Endothelial cell of hepatic sinusoid (primary cell): ENCODE data around the gene SLC4A1.

Experiments used
- in situ Hi-C: cut with HindIII; loops from 2 replicates; pipeline ENCODE4 v1.10.0; 2017; ENCODE audit warnings: low sequenced_read_pairs

SLC4A1 gene

DNA sequence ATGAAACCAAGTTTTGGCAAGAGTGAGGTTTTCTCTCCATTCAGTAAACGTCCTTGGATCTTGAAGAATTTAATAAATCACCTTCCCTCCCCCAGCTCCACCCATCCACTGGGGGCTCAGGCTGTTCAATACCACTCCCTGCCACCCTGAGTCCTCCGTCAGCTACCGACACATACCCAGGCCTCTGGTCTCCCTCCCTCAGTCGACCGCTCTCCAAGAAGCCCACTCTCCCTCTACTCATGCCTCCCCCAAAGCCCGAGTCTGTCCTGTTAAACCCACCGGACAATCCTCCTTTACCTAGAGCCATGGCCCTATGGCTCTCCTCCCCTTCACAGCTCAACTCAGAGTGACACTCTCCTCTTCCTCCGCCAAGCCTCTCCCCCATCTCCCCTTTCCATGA is 19.7 kb upstream of the SLC4A1 start:
- in situ Hi-C loops, result no loop called here

DNA sequence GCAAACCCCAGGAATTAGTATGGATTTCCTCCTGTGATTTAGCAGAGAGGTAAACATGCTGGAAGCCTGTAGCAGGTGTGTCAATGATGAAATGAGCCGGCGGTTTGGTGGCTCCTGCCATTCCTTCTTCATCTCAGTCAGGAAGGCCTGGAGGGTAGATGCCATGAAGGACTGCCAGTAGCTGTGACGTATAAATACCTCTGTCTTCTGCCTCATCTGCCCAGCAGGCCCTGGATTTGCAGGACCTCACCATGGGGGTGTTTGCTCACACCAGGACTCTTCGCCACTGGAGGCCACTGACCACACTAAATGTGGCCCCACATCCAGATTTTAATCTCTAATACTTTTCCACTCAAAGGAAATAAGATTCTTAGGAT is 16.1 kb upstream of the SLC4A1 start:
- in situ Hi-C loops, result no loop called here

- in situ Hi-C loops, result no loop called here
These were observed 15.5 kb upstream of the SLC4A1 start for GRCh38 chr17:44283344-44284023.

- in situ Hi-C loops, result no loop called here
These were observed 14.3 kb upstream of the SLC4A1 start for GRCh38 chr17:44282264-44282663.

DNA sequence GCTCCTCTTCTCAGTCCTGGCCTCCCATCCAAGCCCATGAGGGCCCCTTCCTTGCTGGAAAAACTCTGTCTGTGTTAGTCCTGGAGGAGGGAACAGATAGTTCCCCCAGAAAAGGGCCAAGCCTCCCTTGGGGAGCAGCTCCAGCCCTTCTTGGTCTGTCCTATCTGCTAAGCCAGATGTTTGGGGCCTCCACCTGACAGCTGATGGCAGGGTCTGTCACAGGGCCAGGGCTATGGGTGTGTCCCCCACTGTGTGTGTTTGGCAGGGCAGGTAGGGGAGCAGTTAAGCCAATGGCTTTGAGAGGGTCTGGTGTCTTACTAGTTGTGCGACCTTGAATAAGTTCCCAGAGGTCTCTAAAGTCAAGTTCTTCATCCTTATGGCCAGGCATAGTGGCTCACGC is 13.6 kb upstream of the SLC4A1 start:
- in situ Hi-C loops, result no loop called here

GRCh38 chr17:44280392-44280937 is 12.5 kb upstream of the SLC4A1 start:
- in situ Hi-C loops, result no loop called here

- in situ Hi-C loops, result no loop called here
These were observed 11.9 kb upstream of the SLC4A1 start for GRCh38 chr17:44279666-44280391.

GRCh38 chr17:44279346-44279665 is 11.4 kb upstream of the SLC4A1 start:
- in situ Hi-C loops, result no loop called here

DNA sequence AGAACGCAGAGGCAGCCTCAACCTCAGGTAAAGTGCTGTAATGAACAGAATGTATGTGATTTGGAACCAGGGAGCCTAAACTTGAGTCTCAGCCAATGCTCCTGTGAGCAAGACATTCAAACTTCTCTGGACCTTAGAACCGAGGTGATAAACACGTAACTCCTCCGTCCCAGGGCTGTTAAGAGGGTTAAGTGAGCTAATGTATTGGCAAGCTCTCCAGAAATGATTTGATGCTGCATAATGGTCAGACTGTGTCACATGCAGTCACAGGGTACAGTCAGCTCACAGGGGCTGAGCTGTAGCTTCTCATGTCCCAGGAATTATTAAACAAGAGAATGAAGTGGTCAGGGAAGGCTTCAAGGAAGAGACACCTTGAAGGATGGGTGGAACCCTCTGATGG is 10.0 kb upstream of the SLC4A1 start:
- in situ Hi-C loops, result no loop called here

GRCh38 chr17:44273607-44274006 is 5.7 kb upstream of the SLC4A1 start:
- in situ Hi-C loops, result loop anchor here (5.0 kb wide), 2 partner anchors 49 to 51 kb away; partner anchors contain the start of gene SLC25A39

DNA sequence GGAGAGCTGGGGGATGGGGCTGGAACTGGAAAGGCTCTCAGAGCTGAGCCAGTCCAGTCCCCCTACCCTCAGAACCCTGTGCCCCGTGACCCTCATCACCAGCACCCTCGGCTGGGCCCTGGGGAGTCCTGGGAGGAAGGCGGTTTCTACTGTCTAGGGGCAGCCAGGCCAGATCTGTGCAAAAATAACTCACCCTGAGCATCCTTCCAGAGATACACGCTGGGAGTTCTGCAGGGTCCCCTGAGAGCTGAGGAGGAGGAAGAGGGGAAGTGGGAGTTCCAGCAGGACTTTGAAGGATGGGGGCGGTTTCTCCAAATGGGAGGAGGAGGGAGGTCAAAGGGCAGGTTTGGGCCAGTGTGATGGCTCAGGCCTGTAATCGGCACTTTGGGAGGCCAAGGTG is 5.0 kb upstream of the SLC4A1 start:
- in situ Hi-C loops, result loop anchor here (5.0 kb wide), 2 partner anchors 49 to 51 kb away; partner anchors contain the start of gene SLC25A39

GRCh38 chr17:44272321-44272951 is 4.5 kb upstream of the SLC4A1 start:
- in situ Hi-C loops, result loop anchor here (5.0 kb wide), 2 partner anchors 50 kb away; partner anchors contain the start of gene SLC25A39

DNA sequence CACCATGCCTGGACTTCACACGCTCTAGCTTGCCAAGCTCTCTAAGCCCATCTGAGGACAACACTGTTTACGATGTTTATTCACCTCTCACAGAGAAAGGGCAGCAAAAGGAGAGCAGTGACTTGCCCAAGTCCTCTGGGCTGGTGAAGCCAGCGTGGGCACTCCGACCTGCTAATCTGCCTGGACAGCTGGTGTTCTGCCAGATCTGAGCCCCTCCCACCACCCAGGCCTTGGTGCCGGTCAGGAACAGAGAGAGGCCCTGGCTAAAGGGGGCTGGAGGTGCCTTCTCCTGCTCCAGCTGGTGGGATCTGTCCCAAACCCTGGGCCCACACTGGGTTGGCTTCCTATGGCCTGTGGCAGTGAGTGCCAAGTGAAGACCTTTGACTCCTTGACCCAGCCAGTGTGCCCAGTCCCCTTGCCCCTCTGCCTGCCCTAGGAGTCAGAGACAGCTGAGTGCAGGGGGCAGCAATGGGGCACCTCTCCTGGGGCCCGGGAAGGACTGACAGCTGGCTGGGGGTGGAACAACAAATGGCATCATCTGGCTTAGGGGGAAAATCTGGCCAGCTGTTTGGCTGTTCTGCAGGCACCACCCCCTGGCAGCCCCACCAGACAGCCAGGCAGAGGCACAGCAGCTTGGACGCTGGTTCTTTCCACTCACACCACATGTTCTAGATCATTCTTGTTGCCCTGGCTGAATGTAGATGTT is 1.8 kb upstream of the SLC4A1 start:
- in situ Hi-C loops, result loop anchor here (5.0 kb wide), 2 partner anchors 47 to 53 kb away; partner anchors contain the start of gene SLC25A39

- in situ Hi-C loops, result no loop called here
These were observed 987 bp upstream of the SLC4A1 start for GRCh38 chr17:44268709-44269534.

DNA sequence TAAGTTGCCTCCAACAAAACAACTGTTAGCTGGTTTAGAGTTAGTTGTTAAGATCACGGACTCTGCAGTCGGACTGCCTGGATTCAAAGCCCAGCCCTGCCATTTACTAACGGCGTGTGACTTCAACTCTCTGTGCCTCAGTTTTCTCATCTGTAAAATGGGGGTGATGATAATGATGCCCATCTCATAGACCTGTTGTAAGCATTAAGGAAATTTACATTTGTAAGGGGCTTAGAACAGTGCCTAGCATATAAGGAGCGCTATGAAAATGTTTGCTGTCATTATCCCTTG is 825 bp downstream of the SLC4A1 start:
- in situ Hi-C loops, result no loop called here

DNA sequence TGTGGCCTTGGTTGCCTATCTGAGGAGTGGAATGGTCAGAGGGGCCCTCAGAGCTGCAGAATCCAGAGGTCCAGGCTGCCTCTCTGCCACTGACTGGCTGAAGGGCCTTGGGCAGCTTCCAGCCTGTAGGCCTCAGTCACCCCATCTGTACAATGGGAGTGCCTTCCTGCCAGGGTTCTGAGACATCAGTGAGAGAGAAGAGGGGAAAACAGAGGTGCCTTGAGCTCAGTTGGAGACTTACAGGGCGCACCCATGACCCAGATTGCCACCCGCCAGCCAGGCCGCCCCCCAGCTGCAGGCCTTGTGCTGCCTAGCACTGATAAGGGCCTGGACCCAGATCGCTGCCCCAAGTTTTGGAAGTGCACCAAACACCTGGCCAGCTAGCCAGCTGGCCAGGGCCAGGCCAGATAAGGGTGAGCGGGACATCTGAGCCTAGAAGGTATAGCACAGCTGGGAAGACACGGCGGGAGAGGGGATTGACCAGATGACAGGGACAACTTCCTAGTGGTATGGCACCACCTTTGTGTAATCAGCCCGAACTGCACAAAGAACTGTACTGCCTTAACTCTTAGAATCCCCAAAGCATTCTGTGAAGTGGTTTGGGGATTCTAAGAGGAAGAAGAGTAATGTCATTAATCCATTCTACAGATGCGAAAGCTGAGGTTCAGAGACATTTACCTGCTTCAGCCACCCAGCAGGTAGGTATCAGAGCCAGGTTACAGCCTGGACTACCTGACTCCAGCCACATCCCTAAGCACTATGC is 1.4 kb downstream of the SLC4A1 start:
- in situ Hi-C loops, result no loop called here

DNA sequence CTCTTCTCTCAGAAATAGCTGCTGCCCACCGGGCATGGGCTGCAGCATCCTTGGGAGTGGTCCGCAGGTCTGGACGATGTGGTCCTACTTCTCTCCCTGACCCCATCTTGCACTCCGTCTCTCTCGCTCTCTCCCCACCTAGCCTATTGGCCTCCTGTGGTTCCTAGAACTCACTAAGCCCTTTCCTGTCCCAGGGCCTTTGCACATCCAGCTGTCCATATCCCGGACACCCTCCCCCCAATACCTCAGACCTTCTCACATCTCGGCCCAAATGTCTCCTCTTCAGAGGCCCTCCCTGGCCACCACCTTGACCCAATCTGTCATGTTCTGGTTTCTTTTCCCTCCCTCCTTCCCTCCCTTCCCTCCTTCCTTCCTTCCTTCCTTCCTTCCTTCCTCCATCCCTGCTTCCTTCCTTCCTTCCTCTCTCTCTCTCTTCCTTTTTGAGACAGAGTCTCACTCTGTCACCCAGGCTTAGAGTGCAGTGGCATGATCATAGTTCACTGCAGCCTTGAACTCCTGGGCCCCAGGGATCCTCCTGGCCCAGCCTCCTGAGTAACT is 4.5 kb downstream of the SLC4A1 start:
- in situ Hi-C loops, result no loop called here

DNA sequence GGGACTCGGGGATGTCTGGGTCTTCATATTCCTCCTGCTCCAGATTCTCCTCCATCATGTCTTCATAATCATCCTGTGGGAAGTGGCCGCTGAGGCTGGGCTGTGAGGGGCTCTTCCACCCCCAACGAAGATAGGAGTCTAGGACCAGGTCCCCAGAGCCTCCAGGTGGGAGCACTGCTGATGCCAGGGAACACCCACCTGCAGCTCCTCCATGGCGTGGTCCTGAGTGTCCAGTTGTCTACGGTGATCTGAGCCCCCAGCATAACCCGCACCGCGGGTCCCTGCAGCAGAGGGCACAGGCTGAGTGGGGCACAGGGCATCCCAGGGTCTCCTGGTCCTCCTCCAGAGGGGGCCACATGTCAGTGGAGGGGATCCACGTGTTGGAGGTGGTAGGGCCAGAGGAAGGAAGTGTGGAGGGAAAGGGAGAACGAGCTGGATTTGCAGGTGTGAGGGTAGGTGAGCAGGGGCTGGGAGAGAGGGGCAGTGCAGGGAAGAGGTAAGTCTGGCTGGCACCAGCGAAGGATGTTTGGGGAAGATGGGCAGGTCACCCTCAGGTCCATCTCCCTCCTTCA is 5.2 kb downstream of the SLC4A1 start:
- in situ Hi-C loops, result no loop called here

- in situ Hi-C loops, result no loop called here
These were observed 7.6 kb downstream of the SLC4A1 start for GRCh38 chr17:44260296-44260695.
